HG03469 (cell line): Measurements from ENCODE around the gene STARD5.
"Not testable (repeated sequence)": the region's sequence is repeated elsewhere in the genome, so short reads cannot be mapped to it uniquely, and the experiment has no call there.

ENCODE experiments used
- ATAC-seq: cut with Tn5 transposase; IDR thresholded peaks from one replicate; pipeline ENCODE4 v1.9.1; 2021; ENCODE audit warnings: mild to moderate bottlenecking, moderate library complexity, moderate number of reproducible peaks; ENCODE audit not compliant: unreplicated experiment

Gene STARD5, protein sequence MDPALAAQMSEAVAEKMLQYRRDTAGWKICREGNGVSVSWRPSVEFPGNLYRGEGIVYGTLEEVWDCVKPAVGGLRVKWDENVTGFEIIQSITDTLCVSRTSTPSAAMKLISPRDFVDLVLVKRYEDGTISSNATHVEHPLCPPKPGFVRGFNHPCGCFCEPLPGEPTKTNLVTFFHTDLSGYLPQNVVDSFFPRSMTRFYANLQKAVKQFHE

DNA sequence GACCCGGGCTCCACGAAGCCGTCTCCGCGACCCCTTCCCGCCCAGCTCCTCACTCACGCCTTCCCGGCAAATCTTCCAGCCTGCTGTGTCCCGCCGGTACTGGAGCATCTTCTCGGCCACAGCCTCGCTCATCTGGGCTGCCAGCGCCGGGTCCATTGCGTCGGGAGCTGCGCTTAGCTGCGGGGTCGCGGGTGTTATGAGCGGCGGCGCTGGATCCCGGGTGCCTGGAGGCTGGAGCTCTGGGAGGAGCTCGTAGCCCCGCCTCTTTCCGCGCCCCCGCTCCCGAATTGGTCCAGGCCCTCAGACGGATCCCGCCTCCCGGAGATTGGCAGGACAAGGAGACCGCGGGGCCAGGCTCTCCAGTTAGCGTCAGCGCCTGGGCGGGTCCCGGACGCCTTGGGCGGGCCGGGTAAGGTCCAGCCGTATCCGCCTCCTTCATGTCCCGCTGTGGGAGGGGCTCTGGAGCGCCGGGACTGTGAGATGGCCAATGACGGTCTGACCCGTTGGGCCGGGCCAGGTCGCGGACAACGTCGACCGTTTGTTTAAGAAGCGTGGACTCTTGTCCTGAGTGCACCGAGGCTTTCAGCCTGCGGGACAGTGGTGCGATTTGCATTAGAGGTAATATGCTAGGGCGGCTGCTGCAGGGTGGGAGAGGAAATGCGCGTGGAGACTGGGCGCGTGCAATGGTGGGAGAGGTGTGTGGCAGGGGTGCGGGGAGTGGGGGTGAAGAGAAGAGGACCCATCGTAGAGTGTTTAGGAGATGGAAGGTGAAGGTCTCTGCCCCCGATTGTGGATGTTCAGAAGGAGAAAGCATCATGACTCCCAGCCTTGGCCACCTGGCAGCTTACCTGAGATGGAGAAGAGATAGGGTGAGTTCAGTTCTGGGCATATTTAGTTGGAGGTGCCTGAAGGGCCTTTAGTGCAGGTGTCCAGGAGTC, at the start of gene STARD5:
Gene STARD5, minus strand, starts transcription at position 198 of the 938 bp plus-strand sequence. Its CDS starts 42 bp downstream, at position 156.
- peak; percentile 95 for ATAC-seq

- ATAC-seq: no peak
Measured at GRCh38 chr15:81373176-81373575, 49.2 kb upstream of the STARD5 start.

DNA sequence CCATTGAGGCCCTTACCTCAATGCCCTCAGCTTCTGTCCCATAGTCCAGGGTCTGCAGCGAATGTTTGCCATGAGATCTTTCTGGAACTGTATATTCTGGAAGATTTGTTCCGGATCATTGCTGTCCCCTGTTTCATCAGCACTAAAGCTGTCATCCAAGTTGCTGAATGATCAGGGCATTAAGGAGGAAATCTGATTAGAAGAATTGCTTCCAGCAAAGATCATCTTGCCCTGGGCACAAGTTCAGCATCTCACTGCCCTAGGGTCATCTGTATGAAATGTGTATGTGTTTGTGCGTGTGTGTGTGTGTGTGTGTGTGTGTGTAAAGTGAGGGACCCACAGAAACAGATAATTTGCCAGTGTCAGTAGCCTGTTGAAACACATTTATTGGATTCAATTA, 48.6 kb upstream of the STARD5 start:
- no peak for ATAC-seq

- no peak for ATAC-seq
Measured at GRCh38 chr15:81363718-81364500, 40.0 kb upstream of the STARD5 start.

DNA sequence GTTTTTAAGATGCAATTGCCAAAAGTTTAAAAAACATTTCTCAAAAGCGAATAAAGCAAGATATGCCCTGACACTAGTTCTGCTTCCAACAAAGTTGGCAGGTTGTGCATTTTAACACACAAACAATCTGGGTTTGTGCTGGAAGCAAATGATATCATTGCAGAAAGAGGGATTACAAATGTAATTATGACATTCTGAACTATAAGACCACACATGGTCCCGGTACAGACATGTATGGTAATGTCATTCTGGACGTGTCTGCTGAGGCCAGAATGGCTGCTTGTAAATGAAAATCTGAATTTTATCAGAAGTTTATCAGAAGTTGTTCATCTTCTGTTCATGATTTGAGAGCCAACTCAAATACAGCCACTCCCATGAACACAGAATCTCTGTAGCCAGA, 39.3 kb upstream of the STARD5 start:
- no peak for ATAC-seq

DNA sequence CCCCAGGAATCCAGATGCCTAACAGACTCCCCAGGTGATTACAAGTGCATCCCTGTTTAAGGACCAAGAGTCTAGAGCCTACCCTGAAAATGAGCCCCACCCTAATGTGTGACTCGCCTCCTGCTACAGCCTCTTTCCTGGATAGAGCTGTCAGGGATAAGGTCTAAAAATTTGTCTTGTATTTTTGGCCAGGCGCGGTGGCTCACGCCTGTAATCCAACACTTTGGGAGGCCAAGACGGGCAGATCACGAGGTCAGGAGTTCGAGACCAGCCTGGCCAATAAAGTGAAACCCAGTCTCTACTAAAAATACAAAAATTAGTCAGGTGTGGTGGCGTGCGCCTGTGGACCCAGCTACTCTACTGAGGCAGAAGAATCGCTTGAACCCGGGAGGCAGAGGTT, 38.8 kb upstream of the STARD5 start:
- no peak for ATAC-seq

GRCh38 chr15:81361891-81362290, 38.0 kb upstream of the STARD5 start:
- no peak for ATAC-seq

DNA sequence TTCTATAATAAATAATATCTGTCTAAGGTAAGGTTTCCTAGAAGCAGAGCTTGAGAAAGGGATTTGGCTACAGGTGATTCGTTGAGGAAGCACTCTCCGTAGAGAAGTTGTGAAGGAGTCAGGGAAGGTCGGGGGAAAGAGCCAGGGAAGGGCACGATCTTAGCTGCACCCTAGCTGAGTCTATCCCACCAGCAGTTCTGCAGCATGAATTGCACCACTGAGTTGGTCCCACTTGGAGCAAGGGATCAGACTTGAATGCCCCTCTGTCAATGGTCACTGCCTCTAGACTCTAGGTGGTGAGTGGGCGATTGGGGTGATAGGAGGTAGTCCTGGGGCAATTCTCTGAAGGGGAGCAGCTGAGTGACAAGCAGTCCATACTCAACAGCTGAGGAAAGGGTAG, 36.5 kb upstream of the STARD5 start:
- ATAC-seq: no peak

GRCh38 chr15:81358248-81358647, 34.3 kb upstream of the STARD5 start:
- no peak for ATAC-seq

- no peak for ATAC-seq
Measured at GRCh38 chr15:81357180-81357686, 33.3 kb upstream of the STARD5 start.

GRCh38 chr15:81356252-81356651, 32.3 kb upstream of the STARD5 start:
- ATAC-seq: no peak

- ATAC-seq: no peak
Measured at GRCh38 chr15:81351651-81352050, 27.7 kb upstream of the STARD5 start.

DNA sequence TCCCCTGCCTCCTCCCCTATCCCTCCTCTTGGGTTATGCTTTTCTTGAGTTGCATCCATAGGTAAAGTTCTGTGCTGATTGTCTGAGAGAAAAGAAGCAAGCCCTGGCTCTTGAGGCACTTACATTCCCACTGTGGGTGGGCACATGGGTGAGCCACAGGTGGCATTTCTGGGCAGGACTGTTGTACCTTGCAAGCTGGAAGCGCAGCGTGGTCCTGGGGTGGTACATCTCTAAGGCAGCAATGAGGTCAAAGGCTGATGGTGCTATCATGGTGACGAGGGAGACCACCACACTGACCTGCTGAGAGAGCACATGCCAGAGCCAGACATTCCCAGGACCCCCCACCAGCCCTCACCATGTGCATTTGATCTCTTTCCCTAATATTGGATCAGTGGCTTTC, 25.3 kb upstream of the STARD5 start:
- no peak for ATAC-seq

DNA sequence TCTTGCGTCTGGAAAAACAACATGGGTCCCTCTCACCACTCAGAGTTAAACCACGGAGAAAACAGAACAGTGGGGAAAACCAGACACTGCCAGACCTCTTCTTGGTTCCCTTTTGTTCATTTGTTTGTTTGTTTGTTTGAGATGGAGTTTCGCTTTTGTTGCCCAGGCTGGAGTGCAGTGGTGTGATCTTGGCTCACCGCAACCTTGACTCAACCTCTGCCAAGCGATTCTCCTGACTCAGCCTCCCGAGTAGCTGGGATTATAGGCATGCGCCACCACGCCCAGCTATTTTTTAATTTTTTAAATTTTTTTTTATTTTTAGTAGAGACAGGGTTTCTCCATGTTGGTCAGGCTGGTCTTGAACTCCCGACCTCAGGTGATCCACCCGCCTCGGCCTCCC, 24.8 kb upstream of the STARD5 start:
- ATAC-seq: not testable (repeated sequence)

DNA sequence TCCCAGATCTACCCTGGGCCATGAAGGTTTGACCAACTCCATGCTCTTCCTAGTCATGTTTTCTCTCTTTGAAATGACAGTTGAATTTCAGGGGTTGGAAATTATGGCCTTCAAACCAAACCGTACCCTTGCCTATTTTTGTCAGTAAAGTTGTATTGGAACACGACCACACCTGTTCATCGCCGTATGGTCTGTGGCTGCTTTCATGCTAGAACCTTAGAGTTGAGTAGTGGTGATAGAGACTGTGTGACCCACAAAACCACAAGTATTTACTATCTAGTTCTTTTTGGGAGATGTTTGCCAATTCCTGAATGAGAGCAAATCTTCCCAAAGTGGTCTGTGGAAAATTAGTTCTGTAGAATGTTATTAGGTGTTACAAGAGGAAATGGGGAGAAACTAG, 24.0 kb upstream of the STARD5 start:
- no peak for ATAC-seq

DNA sequence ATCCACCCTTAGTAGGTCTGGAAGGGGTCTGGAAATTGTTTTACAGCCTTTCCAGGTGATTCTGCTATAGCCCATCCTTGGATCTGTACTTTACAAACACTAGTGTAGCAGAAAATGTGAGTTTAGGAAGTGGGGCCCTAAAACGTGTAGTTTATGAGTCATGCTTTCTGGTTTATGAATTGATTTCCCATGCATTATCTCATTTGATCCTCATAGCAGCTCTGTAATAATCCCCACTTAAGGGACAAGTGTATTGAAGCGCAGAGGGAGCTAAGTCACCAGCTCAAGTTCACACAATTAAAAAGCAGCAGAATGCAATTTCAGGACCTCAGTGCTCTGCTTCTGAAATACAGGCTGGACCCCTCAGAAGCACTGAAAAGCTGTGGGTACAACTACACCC, 22.7 kb upstream of the STARD5 start:
- no peak for ATAC-seq

- no peak for ATAC-seq
Measured at GRCh38 chr15:81343371-81343770, 19.4 kb upstream of the STARD5 start.

DNA sequence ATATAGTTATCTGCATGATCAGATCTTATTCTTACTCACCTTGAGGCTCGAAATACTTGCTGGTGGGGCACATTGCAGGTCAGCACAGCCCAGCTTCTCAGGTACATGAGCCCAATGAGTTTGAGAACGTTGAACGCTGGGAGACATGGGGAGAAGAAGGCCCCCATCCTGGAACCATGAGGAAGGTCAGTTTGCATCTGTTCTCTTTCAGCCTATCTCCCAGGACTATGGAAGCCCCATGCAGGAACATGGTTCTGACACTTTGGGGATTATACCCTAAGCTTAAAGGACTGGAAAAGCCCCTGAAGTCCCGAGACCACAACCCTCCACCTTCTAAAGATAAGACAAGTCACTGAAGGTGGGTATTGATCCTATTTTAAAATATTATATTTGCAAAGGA, 17.4 kb upstream of the STARD5 start:
- ATAC-seq: no peak

- ATAC-seq: no peak
Measured at GRCh38 chr15:81339851-81340250, 15.9 kb upstream of the STARD5 start.

- no peak for ATAC-seq
Measured at GRCh38 chr15:81339321-81339720, 15.4 kb upstream of the STARD5 start.
